T-cell (primary cell): ENCODE results near the gene WDR45B. TPM values are rescaled to one million over a fixed set of nuclear protein-coding genes. Genes with fewer than 3 reads are reported as not detected.

Experiments used
- ATAC-seq, 4 experiments: fragments of 200-7000 bp in 3 of 4; fragments of 150-1000 bp in 1 of 4; cut with Tn5 transposase; replicated peaks in 1 of 4; 1 replicate in 3 of 4; 2 replicates in 1 of 4; pipeline ENCODE4 v1.10.0; 2021; ENCODE audit warnings: moderate library complexity in 3 of 4, mild to moderate bottlenecking in 2 of 4, moderate number of reproducible peaks in 1 of 4
- CTCF ChIA-PET, 2 donors: fragments of 300-600 bp; sonication (Branson Sonifier 250); formaldehyde crosslinking; loops; one replicate each; lab custom pipeline; 2022; ENCODE audit warnings: antibody characterized with exemption in 2 of 2; lab: Charles Lee
- POLR2A ChIA-PET, 2 donors: fragments of 300-600 bp; sonication (Branson Sonifier 250); formaldehyde crosslinking; loops; one replicate each; lab custom pipeline; 2022; ENCODE audit warnings: antibody characterized with exemption in 2 of 2; lab: Charles Lee
- DNase-seq, 35 experiments: peaks; one replicate each; pipeline versions ENCODE4 v3.0.0 to v3.0.0-alpha.2; 2013 to 2023
- H3K27ac ChIP-seq: one replicate; pipeline ENCODE4 v1.5.1; 2013; ENCODE audit warnings: low read length
- H3K27me3 ChIP-seq, 2 experiments: replicated peaks in 1 of 2; 1 replicate in 1 of 2; 2 replicates in 1 of 2; pipeline versions ENCODE4 v1.6.1 to v1.7.0; 2013; ENCODE audit warnings: low read length in 1 of 2, mixed read lengths in 1 of 2; ENCODE audit not compliant: control insufficient read depth in 2 of 2, insufficient read depth in 2 of 2; ENCODE audit errors: extremely low read depth in 1 of 2
- H3K36me3 ChIP-seq, 2 donors: 1 replicate in 1 of 2; 2 replicates in 1 of 2; pipeline versions ENCODE4 v1.6.1 to v1.7.0; 2013; ENCODE audit warnings: low read length in 1 of 2; ENCODE audit not compliant: control insufficient read depth in 2 of 2, insufficient read depth in 1 of 2; ENCODE audit errors: extremely low read depth in 1 of 2
- H3K4me1 ChIP-seq, 2 experiments: 1 replicate in 1 of 2; 2 replicates in 1 of 2; pipeline versions ENCODE4 v1.6.1 to v1.7.0; 2013; ENCODE audit warnings: low read length in 2 of 2, mixed read lengths in 1 of 2; ENCODE audit not compliant: insufficient read depth in 2 of 2, control insufficient read depth in 1 of 2; ENCODE audit errors: extremely low read depth in 1 of 2
- H3K4me3 ChIP-seq, 2 donors: 1 replicate in 1 of 2; 2 replicates in 1 of 2; pipeline versions ENCODE4 v1.5.1 to v1.7.0; 2013; ENCODE audit warnings: mild to moderate bottlenecking in 2 of 2, low read length in 1 of 2, moderate library complexity in 1 of 2; ENCODE audit not compliant: control insufficient read depth in 1 of 2; ENCODE audit errors: extremely low read depth in 1 of 2
- H3K9me3 ChIP-seq: 2 replicates; pipeline ENCODE4 v1.7.0; 2013
- H3K27ac Mint-ChIP-seq, 2 donors: one replicate each; pipeline ENCODE4 v1.8.0; 2020 to 2021; ENCODE audit warnings: mild to moderate bottlenecking in 2 of 2, mixed read lengths in 2 of 2
- H3K27me3 Mint-ChIP-seq, 2 donors: one replicate each; pipeline ENCODE4 v1.8.0; 2021 to 2022; ENCODE audit warnings: mixed read lengths in 2 of 2
- H3K36me3 Mint-ChIP-seq: one replicate; pipeline ENCODE4 v1.8.0; 2021; ENCODE audit warnings: mixed read lengths
- H3K4me1 Mint-ChIP-seq, 3 donors: one replicate each; pipeline ENCODE4 v1.8.0; 2020 to 2022; ENCODE audit warnings: mixed read lengths in 3 of 3, mild to moderate bottlenecking in 1 of 3
- H3K4me3 Mint-ChIP-seq, 3 donors: one replicate each; pipeline ENCODE4 v1.8.0; 2020 to 2022; ENCODE audit warnings: mild to moderate bottlenecking in 3 of 3, mixed read lengths in 3 of 3, moderate library complexity in 3 of 3
- H3K9me3 Mint-ChIP-seq, 3 donors: one replicate each; pipeline ENCODE4 v1.8.0; 2020 to 2022; ENCODE audit warnings: mixed read lengths in 3 of 3
- WGBS: methylation state at CpG from one replicate; pipeline ENCODE4 v1.1.5; 2013; ENCODE audit warnings: missing lambda C conversion rate; ENCODE audit not compliant: insufficient coverage; 5-methylcytosine and 5-hydroxymethylcytosine counted together
- total RNA-seq, 35 experiments: library from RNA in 6 of 35; stranded (reverse) in 6 of 35; fragments of 120-200 nt in 1 of 35; gene quantifications; one replicate each; pipeline versions ENCODE4 v1.2.1 to v1.2.4 and lab custom pipeline; 2013 to 2026

WDR45B gene
- total RNA-seq, 5 donors from 2014 or later (not counting 1 experiment from before 2014, with no cell fraction given): 57.3 to 81.5 (median 59.4) TPM

- H3K27ac Mint-ChIP-seq: peak overlapping the region in 1 of 2 donors; percentile 52
- Histone ChIP-seq H3K27me3 (no peaks in the 10 kb centered on the region), H3K27ac (no peak overlapping the region), H3K36me3 (peaks cover 20 to 68% of the 10 kb centered on the region in 2 donors), H3K4me1 (peaks cover 3 to 12% of the 10 kb centered on the region in 2 experiments), H3K4me3 (no peak overlapping the region), H3K9me3 (no peaks in the 10 kb centered on the region)
- no peak overlapping the region for H3K4me3 Mint-ChIP-seq
- no peaks in the 10 kb centered on the region for H3K27me3 Mint-ChIP-seq
- DNase-seq: no peak
- ChIA-PET POLR2A (no interaction called here), CTCF (no interaction called here)
- WGBS: 94% methylated on average over 10 of the region's 24 CpGs
- H3K4me1 Mint-ChIP-seq: peaks cover 2 to 16% (median 13%) of the 10 kb centered on the region in 3 donors
- no peaks in the 10 kb centered on the region for H3K9me3 Mint-ChIP-seq
- H3K36me3 Mint-ChIP-seq: peaks cover 40% of the 10 kb centered on the region
- ATAC-seq: no peak
Measured at GRCh38 chr17:82601447-82602000, 46.7 kb downstream of the WDR45B start.

- CTCF ChIA-PET: no interaction called here
- H3K27me3 Mint-ChIP-seq: no peaks in the 10 kb centered on the region
- no peaks in the 10 kb centered on the region for H3K9me3 Mint-ChIP-seq
- Histone ChIP-seq H3K27ac (no peak overlapping the region), H3K36me3 (peaks cover 20 to 63% of the 10 kb centered on the region in 2 donors), H3K4me1 (peaks cover 3 to 12% of the 10 kb centered on the region in 2 experiments), H3K4me3 (no peak overlapping the region), H3K27me3 (no peaks in the 10 kb centered on the region), H3K9me3 (no peaks in the 10 kb centered on the region)
- no peak for ATAC-seq
- H3K4me3 Mint-ChIP-seq: no peak overlapping the region
- DNase-seq: no peak
- peaks cover 4 to 16% (median 13%) of the 10 kb centered on the region in 3 donors for H3K4me1 Mint-ChIP-seq
- POLR2A ChIA-PET: no interaction called here
- WGBS: 97% methylated on average over 32 of the region's 37 CpGs
- H3K27ac Mint-ChIP-seq: peak overlapping the region in 1 of 2 donors; percentile 52
- peaks cover 39% of the 10 kb centered on the region for H3K36me3 Mint-ChIP-seq
Measured at GRCh38 chr17:82600731-82601446, 47.4 kb downstream of the WDR45B start.

GRCh38 chr17:82599674-82600661 lies 48.3 kb downstream of the WDR45B start:
- H3K9me3 Mint-ChIP-seq: no peaks in the 10 kb centered on the region
- Histone ChIP-seq H3K36me3 (peaks cover 20 to 62% of the 10 kb centered on the region in 2 donors), H3K27me3 (no peaks in the 10 kb centered on the region), H3K4me3 (no peak overlapping the region), H3K9me3 (no peaks in the 10 kb centered on the region), H3K4me1 (peaks cover 3 to 21% of the 10 kb centered on the region in 2 experiments), H3K27ac (no peak overlapping the region)
- H3K27ac Mint-ChIP-seq: no peak overlapping the region
- CTCF ChIA-PET: no interaction called here
- ATAC-seq (no peak), DNase-seq (no peak)
- H3K4me3 Mint-ChIP-seq: no peak overlapping the region
- POLR2A ChIA-PET: no interaction called here
- H3K36me3 Mint-ChIP-seq: peaks cover 34% of the 10 kb centered on the region
- H3K27me3 Mint-ChIP-seq: no peaks in the 10 kb centered on the region
- peaks cover 10 to 18% (median 16%) of the 10 kb centered on the region in 3 donors for H3K4me1 Mint-ChIP-seq
- 96% methylated on average over 20 of the region's 26 CpGs for WGBS

- no peaks in the 10 kb centered on the region for H3K9me3 Mint-ChIP-seq
- ATAC-seq: no peak
- CTCF ChIA-PET: no interaction called here
- Histone ChIP-seq H3K4me1 (peaks cover 0 to 24% of the 10 kb centered on the region in 2 experiments), H3K36me3 (peaks cover 20 to 51% of the 10 kb centered on the region in 2 donors), H3K4me3 (no peak overlapping the region), H3K9me3 (no peaks in the 10 kb centered on the region), H3K27me3 (no peaks in the 10 kb centered on the region), H3K27ac (no peak overlapping the region)
- no peak overlapping the region for H3K4me3 Mint-ChIP-seq
- no peak overlapping the region for H3K27ac Mint-ChIP-seq
- POLR2A ChIA-PET: no interaction called here
- H3K36me3 Mint-ChIP-seq: peaks cover 22% of the 10 kb centered on the region
- DNase-seq: no peak
- no peaks in the 10 kb centered on the region for H3K27me3 Mint-ChIP-seq
- peaks cover 20 to 24% (median 20%) of the 10 kb centered on the region in 3 donors for H3K4me1 Mint-ChIP-seq
- WGBS: 90% methylated on average over 14 of the region's 23 CpGs
Measured at GRCh38 chr17:82598256-82599119, 49.8 kb downstream of the WDR45B start.

GRCh38 chr17:82596837-82597672 lies 51.2 kb downstream of the WDR45B start:
- Histone ChIP-seq H3K4me1 (peaks cover 5 to 38% of the 10 kb centered on the region in 2 experiments), H3K27ac (no peak overlapping the region), H3K4me3 (no peak overlapping the region), H3K27me3 (no peaks in the 10 kb centered on the region), H3K36me3 (peaks cover 16 to 37% of the 10 kb centered on the region in 2 donors), H3K9me3 (no peaks in the 10 kb centered on the region)
- Mint-ChIP-seq H3K4me3 (no peak overlapping the region), H3K27me3 (no peaks in the 10 kb centered on the region), H3K27ac (no peak overlapping the region), H3K4me1 (peaks cover 31 to 36% (median 34%) of the 10 kb centered on the region in 3 donors), H3K36me3 (peaks cover 10% of the 10 kb centered on the region), H3K9me3 (no peaks in the 10 kb centered on the region)
- ATAC-seq (no peak), DNase-seq (no peak)
- ChIA-PET POLR2A (no interaction called here), CTCF (interaction anchor here in 1 of 2 donors (0.5 kb wide), 1 partner anchor 26 kb away, joined by 3 read pairs; no protein-coding TSS in a partner anchor)
- 94% methylated on average over 24 of the region's 33 CpGs for WGBS
